ENCODE results near the gene CRABP2. TPM values are rescaled to one million over a fixed set of nuclear protein-coding genes. Genes with fewer than 3 reads are reported as not detected.

CRABP2 gene
- total and polyA plus RNA-seq, 10 donors, result 1.2 to 13.1 (median 3.7) TPM

GRCh38 chr1:156725683-156726280 lies 20.4 kb upstream of the CRABP2 start:
- peak overlapping the region in 5 of 8 donors; percentile 23 to 99 (median 61) for H3K27ac ChIP-seq
- 12 to 17% (median 14%) methylated on average over 18 of the region's 18 CpGs for WGBS, 5 donors
- TF ChIP-seq CTCF (IDR thresholded peaks at IDR 0.05 in 8 of 11, conservative IDR thresholded peaks at IDR 0.05 in 3 of 11) (peak; percentile 84 to 98 (median 96)), POLR2A (IDR thresholded peaks at IDR 0.05) (no peak), POLR2AphosphoS5 (IDR thresholded peaks at IDR 0.05) (peak; percentile 33 to 65 (median 58))
- H3K4me1 ChIP-seq, result peaks cover 36 to 79% (median 54%) of the 10 kb centered on the region in 6 donors
- intact Hi-C loops (cut with DNase I; ENCODE audit: low total_unique reads), result loop anchor here (2.0 to 10.0 kb wide), 2 partner anchors 37 to 159 kb away; no protein-coding TSS in a partner anchor
- H3K27me3 ChIP-seq (replicated peaks in 1 of 7), result no peaks in the 10 kb centered on the region
- peak overlapping the region; percentile 6 to 90 (median 72) for H3K4me3 ChIP-seq
- H3K36me3 ChIP-seq, result peaks cover 0 to 59% (median 39%) of the 10 kb centered on the region in 6 donors
- no peaks in the 10 kb centered on the region for H3K9me3 ChIP-seq
- DNase-seq, result peak; percentile 95

GRCh38 chr1:156721535-156721934 lies 16.2 kb upstream of the CRABP2 start:
- Histone ChIP-seq H3K9me3 (no peaks in the 10 kb centered on the region), H3K27me3 (replicated peaks in 1 of 7) (no peaks in the 10 kb centered on the region), H3K4me1 (peaks cover 21 to 44% (median 27%) of the 10 kb centered on the region in 6 donors), H3K36me3 (peaks cover 0 to 96% (median 39%) of the 10 kb centered on the region in 6 donors), H3K27ac (no peak overlapping the region), H3K4me3 (no peak overlapping the region)
- intact Hi-C loops (cut with DNase I; ENCODE audit: low total_unique reads), result loop anchor here (10.0 kb wide), 1 partner anchor 163 kb away; no protein-coding TSS in a partner anchor
- no peak for DNase-seq
- TF ChIP-seq POLR2A (IDR thresholded peaks at IDR 0.05) (no peak), POLR2AphosphoS5 (IDR thresholded peaks at IDR 0.05) (no peak), CTCF (IDR thresholded peaks at IDR 0.05 in 8 of 11, conservative IDR thresholded peaks at IDR 0.05 in 3 of 11) (no peak)
- WGBS, 5 donors, result 68 to 85% (median 81%) methylated on average over 4 of the region's 4 CpGs

DNA sequence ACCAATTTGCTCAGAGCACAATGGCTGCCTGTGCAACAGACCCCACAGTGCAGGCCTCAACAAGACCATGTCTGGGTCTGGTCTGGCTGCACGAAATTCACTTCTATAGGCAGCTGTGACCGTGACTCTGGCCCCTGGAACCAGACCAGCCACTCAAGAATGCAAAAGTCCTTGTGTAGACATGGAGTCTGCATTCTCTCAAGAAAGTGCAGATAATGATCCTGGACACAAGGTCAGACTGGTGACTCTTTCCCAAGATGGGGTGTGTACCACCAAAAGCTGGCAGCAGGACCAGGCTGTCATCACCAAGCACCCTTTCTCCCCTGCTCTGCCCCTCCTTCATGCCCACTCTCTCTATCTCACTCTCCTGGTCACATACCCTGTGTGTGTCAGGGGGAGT lies 15.7 kb upstream of the CRABP2 start:
- Histone ChIP-seq H3K27me3 (replicated peaks in 1 of 7) (no peaks in the 10 kb centered on the region), H3K36me3 (peaks cover 0 to 92% (median 39%) of the 10 kb centered on the region in 6 donors), H3K4me1 (peaks cover 17 to 40% (median 23%) of the 10 kb centered on the region in 6 donors), H3K9me3 (no peaks in the 10 kb centered on the region), H3K4me3 (no peak overlapping the region), H3K27ac (no peak overlapping the region)
- no peak for DNase-seq
- intact Hi-C loops (cut with DNase I; ENCODE audit: low total_unique reads), result loop anchor here (10.0 kb wide), 1 partner anchor 164 kb away; no protein-coding TSS in a partner anchor
- TF ChIP-seq CTCF (IDR thresholded peaks at IDR 0.05 in 8 of 11, conservative IDR thresholded peaks at IDR 0.05 in 3 of 11), result no peak
- no peak for TF ChIP-seq POLR2A (IDR thresholded peaks at IDR 0.05)
- no peak for TF ChIP-seq POLR2AphosphoS5 (IDR thresholded peaks at IDR 0.05)
- 77 to 93% (median 89%) methylated on average over 2 of the region's 2 CpGs for WGBS, 5 donors

- no peak for TF ChIP-seq POLR2AphosphoS5 (IDR thresholded peaks at IDR 0.05)
- TF ChIP-seq CTCF (IDR thresholded peaks at IDR 0.05 in 8 of 11, conservative IDR thresholded peaks at IDR 0.05 in 3 of 11), result no peak
- TF ChIP-seq POLR2A (IDR thresholded peaks at IDR 0.05), result no peak
- Histone ChIP-seq H3K9me3 (no peaks in the 10 kb centered on the region), H3K36me3 (peaks cover 0 to 76% (median 16%) of the 10 kb centered on the region in 6 donors), H3K4me1 (peaks cover 0 to 6% (median 0%) of the 10 kb centered on the region in 6 donors), H3K27me3 (replicated peaks in 1 of 7) (no peaks in the 10 kb centered on the region), H3K4me3 (no peak overlapping the region), H3K27ac (no peak overlapping the region)
- DNase-seq, result no peak
- intact Hi-C loops (cut with DNase I; ENCODE audit: low total_unique reads), result no loop called here
- 76 to 86% (median 82%) methylated on average over 4 of the region's 4 CpGs for WGBS, 5 donors
Observed at GRCh38 chr1:156717351-156717750, 12.0 kb upstream of the CRABP2 start.
